ENCODE measurements around the gene CAMSAP1. TPM values are rescaled to one million over a fixed set of nuclear protein-coding genes. Genes with fewer than 3 reads are reported as not detected.
A peak's percentile ranks its signal among the peaks of the same experiment; 100 is the strongest.

CAMSAP1 gene
- total RNA-seq, 1 experiment from 2014 or later: 52.7 TPM

- Histone ChIP-seq H3K27me3 (ENCODE audit: insufficient read depth, low read length) (no peaks in the 10 kb centered on the region), H3T11ph (ENCODE audit: low read length) (no peak overlapping the region), H2BK15ac (ENCODE audit: low read depth, low read length) (no peak overlapping the region), H2BK5ac (ENCODE audit: insufficient read length, low read length) (no peak overlapping the region), H2BK120ac (ENCODE audit: low read depth, low read length, poor library complexity, severe bottlenecking) (no peak overlapping the region), H3K14ac (ENCODE audit: insufficient read depth, low read length) (no peak overlapping the region), H4K5ac (ENCODE audit: insufficient read length, low read depth, low read length) (no peak overlapping the region), H2AK5ac (ENCODE audit: insufficient read length, low read length) (no peak overlapping the region), H3K27ac (ENCODE audit: insufficient read length, low read depth, low read length) (no peak overlapping the region), H3K4me2 (ENCODE audit: insufficient read depth, insufficient read length, low read length) (no peak overlapping the region), H3K9me3 (ENCODE audit: control insufficient read depth, low read depth, low read length) (no peaks in the 10 kb centered on the region), H3K79me1 (ENCODE audit: insufficient read depth, low read depth, low read length, poor library complexity, severe bottlenecking) (peaks cover 2% of the 10 kb centered on the region), H2AFZ (ENCODE audit: low read length) (no peak overlapping the region), H3K9ac (ENCODE audit: extremely low read depth, insufficient read length, low read length) (no peak overlapping the region), H4K91ac (ENCODE audit: insufficient read length, low read depth, low read length) (no peak overlapping the region), H3K18ac (ENCODE audit: insufficient read length, low read depth, low read length) (no peak overlapping the region), H4K8ac (replicated peaks; ENCODE audit: insufficient read length, low read depth, low read length) (no peak overlapping the region), H3K4ac (ENCODE audit: low read depth, low read length) (no peak overlapping the region), H2BK20ac (ENCODE audit: low read depth, low read length, poor library complexity, severe bottlenecking) (no peak overlapping the region), H3K4me1 (ENCODE audit: insufficient read depth, low read length) (no peaks in the 10 kb centered on the region), H3K23ac (ENCODE audit: insufficient read length, low read depth, low read length) (no peak overlapping the region), H3K79me2 (ENCODE audit: insufficient read depth, low read length) (0 out of 2 replicates have a peak, but pooled peaks cover 1% of the 10 kb centered on the region), H4K20me1 (ENCODE audit: control insufficient read depth, insufficient read depth, insufficient read length) (no peaks in the 10 kb centered on the region), H3K23me2 (ENCODE audit: insufficient read length, low read depth, low read length, poor library complexity, severe bottlenecking) (no peaks in the 10 kb centered on the region), H2BK12ac (ENCODE audit: insufficient read length, low read depth, low read length) (no peak overlapping the region), H3K56ac (ENCODE audit: insufficient read length, low read depth, low read length) (no peak overlapping the region)
- Mint-ChIP-seq H3K27ac (peak overlapping the region in 2 of 3 experiments; percentile 0 to 6; a peak in 1 of 7 replicates), H3K27me3 (ENCODE audit: low read depth) (no peaks in the 10 kb centered on the region), H3K4me1 (no peaks in the 10 kb centered on the region), H3K4me3 (no peak overlapping the region), H3K36me3 (ENCODE audit: insufficient read depth in 1 of 3, low read depth in 3 of 3) (peaks cover 30 to 75% (median 73%) of the 10 kb centered on the region in 3 experiments), H3K9me3 (no peaks in the 10 kb centered on the region)
- no peak for TF ChIP-seq CTCF (conservative IDR thresholded peaks at IDR 0.05)
- no peak for DNase-seq
- no CpG with 5 or more reads among the region's 26 CpGs for WGBS (ENCODE audit: extremely low coverage, insufficient read length, low lambda C conversion rate)
These were observed 42.3 kb upstream of the CAMSAP1 start for GRCh38 chr9:135949501-135950134.

Measured in H9 (cell line).